Measurements from ENCODE around the gene GRIK3.

DNA sequence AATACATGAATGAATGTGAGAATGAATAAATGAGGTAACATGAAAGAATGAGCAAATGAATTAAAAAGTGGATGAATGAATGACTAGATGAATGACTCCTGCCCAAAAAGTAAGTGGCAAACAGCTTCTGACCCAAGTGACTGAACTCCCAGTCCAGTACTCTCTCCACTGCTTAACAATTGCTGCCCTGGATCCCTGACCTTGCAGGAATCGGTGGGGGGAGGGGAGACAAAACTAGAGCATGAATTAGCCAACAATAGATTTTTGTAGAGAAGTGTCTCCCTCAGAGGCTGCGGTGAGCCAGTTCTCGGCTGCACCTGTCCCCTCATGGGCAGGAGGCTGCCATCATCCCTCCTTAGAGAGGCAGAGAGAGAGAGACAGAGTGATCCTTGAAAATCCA, 5.9 kb upstream of the GRIK3 start:
- TF ChIP-seq POLR2A (IDR thresholded peaks at IDR 0.05) (no peak), POLR2AphosphoS5 (IDR thresholded peaks at IDR 0.05) (no peak), EP300 (IDR thresholded peaks at IDR 0.05) (no peak)
- TF ChIP-seq, protein P1, sequence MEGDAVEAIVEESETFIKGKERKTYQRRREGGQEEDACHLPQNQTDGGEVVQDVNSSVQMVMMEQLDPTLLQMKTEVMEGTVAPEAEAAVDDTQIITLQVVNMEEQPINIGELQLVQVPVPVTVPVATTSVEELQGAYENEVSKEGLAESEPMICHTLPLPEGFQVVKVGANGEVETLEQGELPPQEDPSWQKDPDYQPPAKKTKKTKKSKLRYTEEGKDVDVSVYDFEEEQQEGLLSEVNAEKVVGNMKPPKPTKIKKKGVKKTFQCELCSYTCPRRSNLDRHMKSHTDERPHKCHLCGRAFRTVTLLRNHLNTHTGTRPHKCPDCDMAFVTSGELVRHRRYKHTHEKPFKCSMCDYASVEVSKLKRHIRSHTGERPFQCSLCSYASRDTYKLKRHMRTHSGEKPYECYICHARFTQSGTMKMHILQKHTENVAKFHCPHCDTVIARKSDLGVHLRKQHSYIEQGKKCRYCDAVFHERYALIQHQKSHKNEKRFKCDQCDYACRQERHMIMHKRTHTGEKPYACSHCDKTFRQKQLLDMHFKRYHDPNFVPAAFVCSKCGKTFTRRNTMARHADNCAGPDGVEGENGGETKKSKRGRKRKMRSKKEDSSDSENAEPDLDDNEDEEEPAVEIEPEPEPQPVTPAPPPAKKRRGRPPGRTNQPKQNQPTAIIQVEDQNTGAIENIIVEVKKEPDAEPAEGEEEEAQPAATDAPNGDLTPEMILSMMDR (IDR thresholded peaks at IDR 0.05), result no peak

All from stomach (tissue), 4 donors.